Activated CD8-positive, alpha-beta memory T cell treated with anti-CD3 and anti-CD28 coated beads for 4 hours (primary cell): ENCODE results near the gene PDP2.
"Not testable (repeated sequence)": the region's sequence is repeated elsewhere in the genome, so short reads cannot be mapped to it uniquely, and the experiment has no call there.

Experiments used
- DNase-seq, 2 donors: peaks; one replicate each; pipeline ENCODE4 v3.0.0-alpha.2; 2020; ENCODE audit warnings: low read depth in 2 of 2

PDP2 gene

GRCh38 chr16:66919569-66920298 is 39.4 kb downstream of the PDP2 start:
- DNase-seq, result no peak

DNA sequence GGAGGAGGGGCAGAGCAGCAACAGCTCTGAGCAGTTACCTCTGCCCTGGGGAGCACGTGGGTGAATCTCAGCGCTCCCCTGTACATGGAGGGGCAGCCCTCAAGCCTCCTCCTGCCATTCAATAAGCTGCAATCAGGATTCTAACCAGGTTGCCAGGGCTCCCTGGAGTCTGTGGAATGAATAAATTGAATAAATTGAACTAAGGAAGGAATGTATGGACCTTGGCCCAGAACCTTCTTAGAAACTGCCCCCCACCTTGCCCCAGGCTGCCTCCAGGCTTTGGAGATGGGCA is 39.9 kb downstream of the PDP2 start:
- no peak for DNase-seq

- no peak for DNase-seq
Observed at GRCh38 chr16:66920924-66921680, 40.8 kb downstream of the PDP2 start.

DNA sequence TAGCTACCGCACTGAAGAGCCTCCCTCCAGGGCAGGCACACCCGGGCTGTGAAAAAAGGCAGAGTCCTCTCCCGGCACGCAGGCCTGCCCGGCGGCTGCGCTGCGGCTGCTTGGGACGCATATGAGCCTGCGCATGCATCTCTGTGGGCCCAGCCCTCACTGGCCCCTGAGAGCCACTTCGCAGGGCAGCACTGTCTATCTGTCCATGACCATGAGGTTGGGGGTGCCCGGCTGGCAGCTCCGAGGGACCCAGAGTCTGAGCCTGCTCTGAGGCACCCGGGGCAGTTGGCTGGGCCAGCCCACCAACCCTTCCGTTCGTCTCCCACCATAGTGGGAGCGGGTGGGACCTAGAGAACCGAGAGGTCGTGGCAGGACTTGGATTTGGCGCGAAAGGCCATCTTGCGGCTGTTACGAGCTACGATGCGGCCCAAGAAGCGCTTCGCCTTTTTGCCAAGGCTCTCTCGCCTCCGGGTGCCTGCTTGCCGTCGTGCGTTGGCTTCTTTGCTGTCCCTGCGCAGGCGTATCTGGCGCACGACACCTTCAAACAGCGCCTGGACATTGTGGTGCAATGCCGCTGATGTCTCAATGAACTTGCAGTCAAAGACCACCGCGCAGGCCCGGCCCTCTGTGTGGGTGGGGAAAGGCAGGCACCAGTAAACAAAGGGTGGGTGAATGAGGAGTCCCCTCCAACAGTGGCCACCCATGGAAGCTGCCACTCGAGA is 41.6 kb downstream of the PDP2 start:
- DNase-seq, result no peak

DNA sequence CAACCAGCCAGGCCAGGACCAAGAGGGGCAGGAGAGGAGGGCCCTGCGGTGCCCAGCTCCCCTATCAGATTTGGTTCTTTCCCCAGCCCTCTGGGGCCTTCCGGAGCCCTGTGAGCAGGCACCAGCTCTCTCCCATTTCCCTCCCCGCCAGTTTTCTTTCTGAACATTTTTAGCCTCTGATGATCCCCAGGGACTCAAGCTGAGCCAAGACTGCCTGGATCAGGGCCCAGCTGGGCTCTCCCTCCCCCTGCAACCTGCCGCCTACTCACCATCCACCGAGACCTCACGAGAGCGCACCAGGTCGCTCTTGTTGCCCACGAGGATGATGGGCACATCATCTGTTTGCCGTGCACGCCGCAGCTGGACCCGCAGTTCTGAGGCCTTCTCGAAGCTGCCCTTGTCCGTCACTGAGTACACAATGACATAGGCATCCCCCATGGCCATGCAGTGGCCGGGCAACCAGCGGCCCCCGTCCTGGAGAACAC is 43.0 kb downstream of the PDP2 start:
- DNase-seq, result no peak

- DNase-seq, result no peak
Observed at GRCh38 chr16:66923866-66924265, 43.6 kb downstream of the PDP2 start.

- DNase-seq, result no peak
Observed at GRCh38 chr16:66924527-66925321, 44.4 kb downstream of the PDP2 start.

GRCh38 chr16:66925322-66925840 is 45.1 kb downstream of the PDP2 start, which contains the start of gene RRAD:
RRAD (minus strand) TSS chr16:66925535; CDS start chr16:66925179, 356 bp downstream.
- no peak for DNase-seq

GRCh38 chr16:66926171-66926947 is 46.0 kb downstream of the PDP2 start:
- no peak for DNase-seq

DNA sequence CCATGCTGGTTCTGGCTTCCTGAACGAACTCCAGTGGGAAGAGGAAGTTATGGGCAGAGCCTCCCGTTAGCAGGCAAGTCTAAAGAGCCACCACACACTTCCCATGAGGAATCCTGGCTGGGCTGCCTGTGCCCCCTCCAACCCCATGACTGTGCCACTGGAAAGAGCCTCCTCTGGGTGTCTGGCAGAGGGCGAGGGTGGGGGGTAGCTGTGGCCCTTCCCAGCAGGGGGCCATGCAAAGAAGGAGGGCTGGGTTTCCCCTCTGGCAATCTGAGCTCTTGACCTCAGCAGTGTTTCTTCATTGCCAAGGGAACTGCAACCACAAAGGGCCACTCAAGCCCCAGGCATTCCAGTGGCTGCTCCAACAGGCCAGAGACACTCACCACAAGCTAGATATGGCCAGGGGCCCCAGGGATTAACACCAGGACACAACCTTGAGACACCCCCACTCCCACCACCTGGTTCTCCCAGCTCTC is 46.7 kb downstream of the PDP2 start:
- DNase-seq, result no peak

GRCh38 chr16:66927918-66928649 is 47.8 kb downstream of the PDP2 start:
- DNase-seq, result no peak

DNA sequence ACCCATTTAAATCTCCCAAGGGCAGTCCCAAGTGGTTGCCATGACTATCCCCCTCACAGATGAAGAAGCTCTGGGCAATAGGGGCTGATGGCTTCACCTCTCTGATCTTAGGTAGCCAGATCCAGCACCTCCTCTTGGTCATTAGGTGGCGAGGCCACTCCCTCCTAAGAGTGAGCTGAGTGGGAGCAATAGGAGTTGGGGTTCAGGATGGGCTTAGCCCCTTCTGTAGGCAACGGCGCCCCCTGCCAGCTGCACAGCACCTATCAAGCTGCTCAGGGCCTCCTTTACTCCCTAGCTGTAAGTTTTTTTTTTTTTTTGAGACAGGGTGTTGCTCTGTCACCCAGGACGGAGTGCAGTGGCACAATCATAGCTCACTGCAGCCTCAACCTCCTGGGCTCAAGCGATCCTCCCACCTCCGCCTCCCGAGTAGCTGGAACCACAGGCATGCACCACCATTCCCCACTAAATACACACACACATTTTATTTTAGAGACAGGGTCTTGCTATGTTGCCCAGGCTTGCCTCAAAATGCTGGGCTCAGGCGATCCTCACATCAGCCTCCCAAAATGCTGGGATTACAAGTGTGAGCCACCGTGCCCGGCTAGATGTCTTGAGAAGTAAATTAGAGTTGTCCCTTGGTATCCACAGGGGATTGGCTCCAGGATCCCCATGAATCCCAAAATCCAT is 48.5 kb downstream of the PDP2 start:
- no peak for DNase-seq

DNA sequence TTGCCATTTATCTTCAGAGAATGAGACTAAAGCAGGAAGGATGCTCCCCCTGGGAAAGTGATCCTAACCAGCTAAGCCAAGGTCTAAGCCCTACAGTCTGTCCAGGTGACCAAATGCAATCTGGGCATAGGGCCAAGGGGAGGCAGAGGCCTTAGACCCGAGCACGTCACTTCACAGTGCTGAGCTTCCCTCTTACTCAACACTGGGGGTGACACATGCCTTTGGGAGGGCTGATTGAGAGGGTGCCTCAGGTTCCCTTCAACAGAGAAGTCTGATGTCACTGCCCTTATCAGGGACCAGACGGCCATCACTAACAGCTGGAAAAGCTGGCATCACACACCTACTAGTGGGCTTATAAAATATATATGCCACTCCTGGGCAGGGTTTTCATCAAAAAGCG is 49.9 kb downstream of the PDP2 start:
- DNase-seq, result no peak

DNA sequence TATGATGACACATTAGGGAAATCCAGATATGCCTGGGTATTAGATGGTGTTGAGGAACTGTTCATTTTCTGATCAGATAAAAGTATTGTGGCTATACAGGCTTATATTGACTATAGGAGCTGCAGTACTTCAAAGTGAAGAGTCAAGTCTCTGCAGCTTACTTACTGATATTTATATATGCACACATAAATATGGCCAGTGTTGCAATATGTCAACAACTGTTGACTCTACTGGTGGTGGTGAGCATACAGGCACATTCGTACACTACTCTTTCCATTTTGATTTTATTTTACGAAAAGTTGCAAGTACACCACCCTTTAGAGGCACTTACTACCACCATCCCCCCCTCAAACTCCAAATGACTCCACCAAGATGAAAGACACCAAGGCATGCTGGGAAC is 51.4 kb downstream of the PDP2 start:
- no peak for DNase-seq

DNA sequence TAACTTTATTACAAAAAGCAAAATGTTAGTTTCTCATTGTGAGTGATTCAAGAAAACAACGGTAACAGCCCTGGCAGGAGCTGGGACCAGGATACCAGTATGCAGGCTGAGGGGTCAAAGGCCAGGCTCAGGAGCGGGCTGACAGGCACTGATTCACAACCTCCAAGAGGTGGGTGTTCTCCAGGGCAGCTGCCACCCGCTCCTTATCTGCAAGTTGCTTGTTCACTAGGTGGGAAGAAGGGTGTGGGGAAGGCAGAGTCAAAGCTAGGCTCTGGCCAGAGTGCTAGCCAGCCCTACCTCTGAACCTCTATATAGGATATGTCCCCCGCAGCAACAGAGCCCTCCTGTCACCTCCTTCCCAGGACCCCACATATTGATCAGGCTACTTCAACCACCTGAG is 51.8 kb downstream of the PDP2 start:
- no peak for DNase-seq

GRCh38 chr16:66933776-66934137 is 53.4 kb downstream of the PDP2 start:
- DNase-seq, result peak; percentile 33 to 45

- peak; percentile 79 to 80 for DNase-seq
Observed at GRCh38 chr16:66934138-66934838, 54.0 kb downstream of the PDP2 start, which contains the start of gene CIAO2B. CIAO2B (minus strand) TSS chr16:66934402; CDS start chr16:66934364, 38 bp downstream.

- not testable (repeated sequence) for DNase-seq
Observed at GRCh38 chr16:66934839-66935313, 54.6 kb downstream of the PDP2 start.
